Suprapubic skin (tissue), 4 donors: Measurements from ENCODE around the gene RAB40C.

Source experiments
- CTCF ChIP-seq, 2 donors: fragments of 200-600 bp in 1 of 2; fragments of 450-650 bp in 1 of 2; sonication (generic) in 1 of 2; IDR thresholded peaks; one replicate each; pipeline ENCODE4 v1.5.1; 2016 to 2019; ENCODE audit warnings: antibody characterized with exemption in 2 of 2, mild to moderate bottlenecking in 1 of 2, moderate library complexity in 1 of 2
- POLR2A ChIP-seq, 2 donors: fragments of 450-650 bp; IDR thresholded peaks; one replicate each; pipeline ENCODE4 v1.6.1; 2017; ENCODE audit warnings: antibody characterized with exemption in 2 of 2, mild to moderate bottlenecking in 2 of 2, moderate library complexity in 2 of 2
- POLR2AphosphoS5 ChIP-seq, 3 donors: sonication (generic); formaldehyde crosslinking; IDR thresholded peaks; one replicate each; pipeline ENCODE4 v1.6.1; 2017; ENCODE audit warnings: antibody characterized with exemption in 3 of 3

- no peak for TF ChIP-seq POLR2A (IDR thresholded peaks at IDR 0.05)
- no peak for TF ChIP-seq POLR2AphosphoS5 (IDR thresholded peaks at IDR 0.05)
- no peak for TF ChIP-seq CTCF (IDR thresholded peaks at IDR 0.05)
These were observed 14.1 kb downstream of the RAB40C start for GRCh38 chr16:603933-604332.
